ENCODE measurements around the gene MYT1. TPM values are rescaled to one million over a fixed set of nuclear protein-coding genes. Genes with fewer than 3 reads are reported as not detected.

The MYT1 gene
- total RNA-seq, 3 donors from 2014 or later (not counting 1 experiment from before 2014, with no cell fraction given), result not detected

DNA sequence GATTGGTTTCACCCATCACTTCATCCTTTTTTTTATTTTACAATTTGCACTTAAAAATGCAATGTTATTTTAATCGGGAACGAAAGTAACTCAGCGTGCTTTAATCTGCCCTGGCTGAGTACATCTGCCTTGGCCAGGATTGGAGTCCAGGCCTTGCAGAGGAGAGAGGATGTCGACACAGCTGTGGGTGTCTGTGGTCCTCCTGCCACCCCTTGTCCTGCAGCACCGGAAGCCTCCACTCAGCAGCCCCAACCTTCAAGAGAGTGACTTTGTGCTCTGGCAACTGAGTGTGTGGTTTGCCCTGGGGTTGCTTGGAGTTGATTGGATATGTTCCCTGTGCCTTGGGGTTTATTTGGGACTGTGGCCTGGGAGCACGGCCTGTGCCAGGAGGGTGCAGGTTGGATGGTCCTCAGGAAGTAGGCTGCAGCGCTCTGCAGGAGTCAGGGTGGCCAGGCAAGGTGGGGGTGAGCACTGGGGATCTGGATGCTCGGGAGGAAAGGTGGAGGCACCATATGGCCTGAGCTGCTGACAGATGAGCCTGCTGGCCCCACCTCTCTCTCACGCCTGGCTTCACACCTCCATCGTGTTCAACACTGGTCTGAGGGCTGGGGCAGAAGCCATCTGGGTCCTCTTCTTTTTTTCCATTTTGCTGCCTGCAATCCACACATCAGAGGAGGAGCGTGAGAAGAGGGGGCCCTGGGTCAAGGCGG, 4.3 kb downstream of the MYT1 start:
- Mint-ChIP-seq H3K9me3 (no peaks in the 10 kb centered on the region), H3K4me1 (peaks cover 9 to 19% of the 10 kb centered on the region in 2 donors), H3K4me3 (peak overlapping the region; percentile 47), H3K36me3 (no peaks in the 10 kb centered on the region), H3K27ac (peak overlapping the region in 1 of 2 donors; percentile 18), H3K27me3 (ENCODE audit: low read depth in 2 of 2) (peaks cover 18 to 27% of the 10 kb centered on the region in 2 donors)
- H3K36me3 ChIP-seq (ENCODE audit: control insufficient read depth, insufficient read depth, low read length), result no peaks in the 10 kb centered on the region
- 63% methylated on average over 11 of the region's 12 CpGs for WGBS (ENCODE audit: insufficient coverage)
- H3K4me3 ChIP-seq (ENCODE audit: low read length), result no peak overlapping the region
- intact Hi-C loops (cut with micrococcal nuclease), result no loop called here
- peaks cover 27% of the 10 kb centered on the region for H3K4me1 ChIP-seq (ENCODE audit: control insufficient read depth, insufficient read depth, low read length)
- H3K27me3 ChIP-seq (ENCODE audit: control insufficient read depth, insufficient read depth, low read length), result no peaks in the 10 kb centered on the region
- TF ChIP-seq, protein P1, sequence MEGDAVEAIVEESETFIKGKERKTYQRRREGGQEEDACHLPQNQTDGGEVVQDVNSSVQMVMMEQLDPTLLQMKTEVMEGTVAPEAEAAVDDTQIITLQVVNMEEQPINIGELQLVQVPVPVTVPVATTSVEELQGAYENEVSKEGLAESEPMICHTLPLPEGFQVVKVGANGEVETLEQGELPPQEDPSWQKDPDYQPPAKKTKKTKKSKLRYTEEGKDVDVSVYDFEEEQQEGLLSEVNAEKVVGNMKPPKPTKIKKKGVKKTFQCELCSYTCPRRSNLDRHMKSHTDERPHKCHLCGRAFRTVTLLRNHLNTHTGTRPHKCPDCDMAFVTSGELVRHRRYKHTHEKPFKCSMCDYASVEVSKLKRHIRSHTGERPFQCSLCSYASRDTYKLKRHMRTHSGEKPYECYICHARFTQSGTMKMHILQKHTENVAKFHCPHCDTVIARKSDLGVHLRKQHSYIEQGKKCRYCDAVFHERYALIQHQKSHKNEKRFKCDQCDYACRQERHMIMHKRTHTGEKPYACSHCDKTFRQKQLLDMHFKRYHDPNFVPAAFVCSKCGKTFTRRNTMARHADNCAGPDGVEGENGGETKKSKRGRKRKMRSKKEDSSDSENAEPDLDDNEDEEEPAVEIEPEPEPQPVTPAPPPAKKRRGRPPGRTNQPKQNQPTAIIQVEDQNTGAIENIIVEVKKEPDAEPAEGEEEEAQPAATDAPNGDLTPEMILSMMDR (IDR thresholded peaks at IDR 0.05), result no peak
- peak; percentile 40 to 94 (median 46) for ATAC-seq
- no peak overlapping the region for H3K27ac ChIP-seq (ENCODE audit: low read length)
- no peak for DNase-seq
- no peaks in the 10 kb centered on the region for H3K9me3 ChIP-seq (ENCODE audit: control insufficient read depth, insufficient read depth, low read length)

DNA sequence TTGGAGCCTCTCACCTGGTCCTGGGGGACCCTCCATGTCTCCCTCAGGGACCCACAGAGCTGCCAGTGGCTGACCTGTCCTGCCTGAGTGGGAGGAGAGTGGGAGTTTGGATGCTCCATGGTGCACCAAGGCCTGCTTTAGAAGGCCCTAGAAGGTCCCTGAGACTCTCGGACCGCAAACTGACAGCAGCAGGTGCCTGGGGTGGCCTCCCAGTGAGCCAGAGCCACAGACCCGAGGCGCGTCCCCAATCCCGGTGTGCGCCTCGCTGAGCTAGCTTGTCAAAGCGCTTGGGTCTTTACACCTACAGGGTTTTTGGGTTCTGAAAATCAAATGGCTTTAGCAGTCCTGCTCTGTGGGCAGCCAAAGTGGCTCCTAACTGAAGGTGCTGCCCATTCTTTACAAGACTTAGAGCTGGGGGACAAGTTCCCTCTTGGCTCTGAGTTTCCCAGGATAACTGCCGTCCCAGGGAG, 4.9 kb downstream of the MYT1 start:
- H3K4me3 ChIP-seq (ENCODE audit: low read length), result no peak overlapping the region
- WGBS (ENCODE audit: insufficient coverage), result 93% methylated on average over 10 of the region's 10 CpGs
- no peaks in the 10 kb centered on the region for H3K27me3 ChIP-seq (ENCODE audit: control insufficient read depth, insufficient read depth, low read length)
- no peaks in the 10 kb centered on the region for H3K36me3 ChIP-seq (ENCODE audit: control insufficient read depth, insufficient read depth, low read length)
- ATAC-seq (no peak), DNase-seq (no peak)
- no peaks in the 10 kb centered on the region for H3K9me3 Mint-ChIP-seq
- H3K27me3 Mint-ChIP-seq (ENCODE audit: low read depth in 2 of 2), result peaks cover 17 to 22% of the 10 kb centered on the region in 2 donors
- intact Hi-C loops (cut with micrococcal nuclease), result no loop called here
- peak overlapping the region; percentile 25 for H3K4me3 Mint-ChIP-seq
- H3K27ac ChIP-seq (ENCODE audit: low read length), result no peak overlapping the region
- peaks cover 27% of the 10 kb centered on the region for H3K4me1 ChIP-seq (ENCODE audit: control insufficient read depth, insufficient read depth, low read length)
- peaks cover 9 to 19% of the 10 kb centered on the region in 2 donors for H3K4me1 Mint-ChIP-seq
- TF ChIP-seq, protein P1 (IDR thresholded peaks at IDR 0.05), result no peak
- no peaks in the 10 kb centered on the region for H3K36me3 Mint-ChIP-seq
- no peak overlapping the region for H3K27ac Mint-ChIP-seq
- no peaks in the 10 kb centered on the region for H3K9me3 ChIP-seq (ENCODE audit: control insufficient read depth, insufficient read depth, low read length)

DNA sequence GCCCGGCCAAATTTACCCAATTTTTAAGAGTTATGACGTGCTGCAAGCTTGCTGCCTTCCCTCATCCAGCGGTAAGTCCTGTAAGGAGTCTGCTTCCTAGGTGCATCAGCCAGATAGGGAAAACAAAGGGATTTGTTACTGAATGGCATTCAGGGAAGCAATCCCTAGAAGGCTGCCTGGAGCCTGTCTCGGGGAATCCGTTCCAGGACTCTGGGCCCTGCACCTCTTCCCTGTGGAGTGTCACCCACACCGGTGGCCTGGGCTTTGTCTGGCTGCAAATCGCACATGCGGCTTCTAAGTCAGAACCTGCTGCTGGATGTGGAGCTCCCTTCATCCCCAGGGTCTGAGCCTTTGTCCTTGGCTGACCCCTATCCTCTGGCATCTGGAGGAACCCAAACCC, 7.0 kb downstream of the MYT1 start:
- no peak overlapping the region for H3K4me3 Mint-ChIP-seq
- ATAC-seq (no peak), DNase-seq (no peak)
- no peaks in the 10 kb centered on the region for H3K36me3 Mint-ChIP-seq
- 87% methylated on average over 8 of the region's 8 CpGs for WGBS (ENCODE audit: insufficient coverage)
- Histone ChIP-seq H3K4me3 (ENCODE audit: low read length) (no peak overlapping the region), H3K4me1 (ENCODE audit: control insufficient read depth, insufficient read depth, low read length) (peaks cover 27% of the 10 kb centered on the region), H3K9me3 (ENCODE audit: control insufficient read depth, insufficient read depth, low read length) (no peaks in the 10 kb centered on the region), H3K36me3 (ENCODE audit: control insufficient read depth, insufficient read depth, low read length) (no peaks in the 10 kb centered on the region), H3K27me3 (ENCODE audit: control insufficient read depth, insufficient read depth, low read length) (no peaks in the 10 kb centered on the region), H3K27ac (ENCODE audit: low read length) (no peak overlapping the region)
- peaks cover 7 to 13% of the 10 kb centered on the region in 2 donors for H3K27me3 Mint-ChIP-seq (ENCODE audit: low read depth in 2 of 2)
- no peaks in the 10 kb centered on the region for H3K9me3 Mint-ChIP-seq
- no peak overlapping the region for H3K27ac Mint-ChIP-seq
- TF ChIP-seq, protein P1 (IDR thresholded peaks at IDR 0.05), result no peak
- intact Hi-C loops (cut with micrococcal nuclease), result no loop called here
- H3K4me1 Mint-ChIP-seq, result peaks cover 9 to 19% of the 10 kb centered on the region in 2 donors
